Neural cell (in vitro differentiated cells): Measurements from ENCODE around the gene FAM83C. TPM values are rescaled to one million over a fixed set of nuclear protein-coding genes. Genes with fewer than 3 reads are reported as not detected.

Source experiments
- H2AFZ ChIP-seq: fragments of 200-600, 300-800 bp; sonication (generic), shearing (Covaris generic); 2 replicates; pipeline ENCODE4 v1.6.0; 2014; ENCODE audit warnings: low read depth, mild to moderate bottlenecking, antibody characterized with exemption, low read length, moderate library complexity
- H3F3A ChIP-seq: fragments of 200-600 bp; shearing (Covaris generic); 2 replicates; pipeline ENCODE4 v1.6.1; 2016; ENCODE audit warnings: mild to moderate bottlenecking, moderate library complexity, mixed read lengths, antibody characterized with exemption, low read length; ENCODE audit not compliant: insufficient read depth, poor library complexity, severe bottlenecking
- H3K27ac ChIP-seq: fragments of 200-600, 300-800 bp; sonication (generic), shearing (Covaris generic); 2 replicates; pipeline ENCODE4 v1.5.1; 2014; ENCODE audit warnings: mild to moderate bottlenecking, low read length, moderate library complexity
- H3K27me3 ChIP-seq: fragments of 300-800, 200-600 bp; sonication (generic), shearing (Covaris generic); 2 replicates; pipeline ENCODE4 v1.6.0; 2014; ENCODE audit warnings: mild to moderate bottlenecking, low read depth, low read length, moderate library complexity; ENCODE audit not compliant: insufficient read depth
- H3K36me3 ChIP-seq: fragments of 300-800, 200-600 bp; sonication (generic), shearing (Covaris generic); 2 replicates; pipeline ENCODE4 v1.5.1; 2014; ENCODE audit warnings: mild to moderate bottlenecking, antibody characterized with exemption, low read length, moderate library complexity; ENCODE audit not compliant: insufficient read depth
- H3K4me2 ChIP-seq: fragments of 300-800, 200-600 bp; sonication (generic), shearing (Covaris generic); 2 replicates; pipeline ENCODE4 v1.6.0; 2014; ENCODE audit warnings: mild to moderate bottlenecking, low read length
- H3K4me3 ChIP-seq: fragments of 300-800, 200-600 bp; sonication (generic), shearing (Covaris generic); 2 replicates; pipeline ENCODE4 v1.5.1; 2014; ENCODE audit warnings: mild to moderate bottlenecking, low read length, moderate library complexity
- H3K79me2 ChIP-seq: fragments of 200-600 bp; shearing (Covaris generic); replicated peaks from 2 replicates; pipeline ENCODE4 v1.6.0; 2014; ENCODE audit warnings: mild to moderate bottlenecking, low read length, moderate library complexity; ENCODE audit not compliant: insufficient read depth
- H3K9ac ChIP-seq: fragments of 300-800, 200-600 bp; sonication (generic), shearing (Covaris generic); 2 replicates; pipeline ENCODE4 v1.6.1; 2016; ENCODE audit warnings: mild to moderate bottlenecking, low read length, mixed read lengths
- H3K9me2 ChIP-seq: fragments of 200-600 bp; shearing (Covaris generic); 2 replicates; pipeline ENCODE4 v1.6.1; 2016; ENCODE audit warnings: mild to moderate bottlenecking, low read length, mixed read lengths; ENCODE audit not compliant: insufficient read depth
- H3K9me3 ChIP-seq: fragments of 200-600, 300-800 bp; sonication (generic), shearing (Covaris generic); 2 replicates; pipeline ENCODE4 v1.6.1; 2016; ENCODE audit warnings: mild to moderate bottlenecking, mixed run types, low read length, moderate library complexity, mixed read lengths
- H4K20me1 ChIP-seq: fragments of 200-600 bp; shearing (Covaris generic); 2 replicates; pipeline ENCODE4 v1.6.1; 2016; ENCODE audit warnings: mild to moderate bottlenecking, mixed run types; ENCODE audit not compliant: insufficient read depth
- CTCF ChIP-seq: fragments of 450-650 bp; IDR thresholded peaks from 2 replicates; pipeline ENCODE4 v1.5.1; 2014; ENCODE audit warnings: antibody characterized with exemption, mild to moderate bottlenecking, moderate library complexity; ENCODE audit not compliant: poor library complexity, severe bottlenecking
- EP300 ChIP-seq: fragments of 450-650 bp; conservative IDR thresholded peaks from 2 replicates; pipeline ENCODE4 v1.6.1; 2014; ENCODE audit warnings: antibody characterized with exemption, mild to moderate bottlenecking, moderate library complexity; ENCODE audit not compliant: poor library complexity, severe bottlenecking
- EZH2 ChIP-seq: fragments of 200-600, 300-800 bp; shearing (Covaris generic), sonication (generic); IDR thresholded peaks from 2 replicates; pipeline ENCODE4 v1.6.1; 2014; ENCODE audit warnings: antibody characterized with exemption, low read length, borderline replicate concordance, mild to moderate bottlenecking; ENCODE audit not compliant: insufficient read depth, poor library complexity, severe bottlenecking
- MXI1 ChIP-seq: fragments of 450-650 bp; conservative IDR thresholded peaks from 2 replicates; pipeline ENCODE4 v1.6.1; 2014; ENCODE audit warnings: antibody characterized with exemption, mild to moderate bottlenecking; ENCODE audit not compliant: poor library complexity, severe bottlenecking
- POLR2AphosphoS5 ChIP-seq: IDR thresholded peaks from 2 replicates; pipeline ENCODE4 v1.6.1; 2012
- RAD21 ChIP-seq: fragments of 450-650 bp; conservative IDR thresholded peaks from 2 replicates; pipeline ENCODE4 v1.6.1; 2014; ENCODE audit warnings: antibody characterized with exemption, mild to moderate bottlenecking, moderate library complexity
- REST ChIP-seq: IDR thresholded peaks from 2 replicates; pipeline ENCODE4 v1.6.1; 2012; ENCODE audit warnings: borderline replicate concordance
- SMC3 ChIP-seq: fragments of 450-650 bp; conservative IDR thresholded peaks from 2 replicates; pipeline ENCODE4 v1.6.1; 2014; ENCODE audit warnings: antibody characterized with exemption, mild to moderate bottlenecking, moderate library complexity; ENCODE audit not compliant: poor library complexity
- TAF1 ChIP-seq: IDR thresholded peaks from 2 replicates; pipeline ENCODE4 v1.6.1; 2012; ENCODE audit warnings: low read depth
- polyA plus RNA-seq: library from polyadenylated mRNA; depleted of rRNA; stranded (reverse); fragments of >200 nt; gene quantifications from 2 replicates; pipeline ENCODE4 v1.2.3, GENCODE V29; 2014

Gene FAM83C
- polyA plus RNA-seq, 1 donor from 2014 or later = not detected

- no peak overlapping the region for H3K4me3 ChIP-seq
- no peaks in the 10 kb centered on the region for H3K27me3 ChIP-seq
- no peaks in the 10 kb centered on the region for H3K36me3 ChIP-seq
- no peaks in the 10 kb centered on the region for H3K9me2 ChIP-seq
- H4K20me1 ChIP-seq = no peaks in the 10 kb centered on the region
- no peak for TF ChIP-seq SMC3
- TF ChIP-seq MXI1 = no peak
- no peak for TF ChIP-seq EP300
- no peak for TF ChIP-seq POLR2AphosphoS5
- TF ChIP-seq EZH2 = no peak
- no peak for TF ChIP-seq REST
- no peak for TF ChIP-seq CTCF
- TF ChIP-seq TAF1 = no peak
- no peak overlapping the region for H2AFZ ChIP-seq
- H3K9me3 ChIP-seq = no peaks in the 10 kb centered on the region
- no peak overlapping the region for H3K4me2 ChIP-seq
- H3K9ac ChIP-seq = no peak overlapping the region
- H3K27ac ChIP-seq = no peak overlapping the region
- no peaks in the 10 kb centered on the region for H3F3A ChIP-seq
- H3K79me2 ChIP-seq = peaks cover 16% of the 10 kb centered on the region
Measured at GRCh38 chr20:35286899-35287508, 5.2 kb downstream of the FAM83C start.

- Histone ChIP-seq H3K9ac (no peak overlapping the region), H3K9me2 (no peaks in the 10 kb centered on the region), H3K4me2 (no peak overlapping the region), H3K4me3 (no peak overlapping the region), H3K27ac (no peak overlapping the region), H3K9me3 (no peaks in the 10 kb centered on the region), H2AFZ (no peak overlapping the region), H3K36me3 (no peaks in the 10 kb centered on the region), H3K79me2 (peaks cover 16% of the 10 kb centered on the region), H3F3A (no peaks in the 10 kb centered on the region), H4K20me1 (no peaks in the 10 kb centered on the region), H3K27me3 (no peaks in the 10 kb centered on the region)
- TF ChIP-seq CTCF = no peak
- TF ChIP-seq EZH2 = no peak
- TF ChIP-seq MXI1 = no peak
- no peak for TF ChIP-seq REST
- TF ChIP-seq TAF1 = no peak
- no peak for TF ChIP-seq RAD21
- TF ChIP-seq POLR2AphosphoS5 = no peak
- no peak for TF ChIP-seq EP300
- TF ChIP-seq SMC3 = no peak
Measured at GRCh38 chr20:35286077-35286898, 5.9 kb downstream of the FAM83C start.
